SU-DHL-6 (cell line): Measurements from ENCODE around the gene RIPK3.

Experiments
- H2AFZ ChIP-seq: fragments of 200-600 bp; sonication (generic); 2 replicates; pipeline ENCODE4 v1.6.1; 2014; ENCODE audit warnings: low read depth, mild to moderate bottlenecking, moderate library complexity, mixed read lengths, antibody characterized with exemption, low read length; ENCODE audit not compliant: severe bottlenecking
- H3F3A ChIP-seq: fragments of 200-600 bp; shearing (Covaris generic); 2 replicates; pipeline ENCODE4 v1.6.0; 2016; ENCODE audit warnings: antibody characterized with exemption, mild to moderate bottlenecking; ENCODE audit not compliant: insufficient read depth
- H3K27ac ChIP-seq: fragments of 200-600 bp; sonication (generic); 2 replicates; pipeline ENCODE4 v1.5.1; 2016; ENCODE audit warnings: low read depth, mild to moderate bottlenecking, low read length, moderate library complexity, mixed read lengths
- H3K27me3 ChIP-seq: fragments of 200-600 bp; sonication (generic), shearing (Covaris generic); 2 replicates; pipeline ENCODE4 v1.6.0; 2014; ENCODE audit warnings: mild to moderate bottlenecking, low read length
- H3K36me3 ChIP-seq: fragments of 200-600 bp; sonication (generic); 2 replicates; pipeline ENCODE4 v1.6.1; 2014; ENCODE audit warnings: mild to moderate bottlenecking, low read length, mixed read lengths
- H3K4me2 ChIP-seq: fragments of 300-600, 200-600 bp; shearing (Covaris generic), sonication (generic); 2 replicates; pipeline ENCODE4 v1.6.0; 2014; ENCODE audit warnings: low read length, low read depth, mild to moderate bottlenecking; ENCODE audit not compliant: poor library complexity, severe bottlenecking
- H3K4me3 ChIP-seq: fragments of 200-600 bp; sonication (generic); 2 replicates; pipeline ENCODE4 v1.5.1; 2014; ENCODE audit warnings: antibody characterized with exemption, low read length, mild to moderate bottlenecking, mixed read lengths; ENCODE audit not compliant: insufficient read depth, poor library complexity, severe bottlenecking
- H3K79me2 ChIP-seq: fragments of 200-600 bp; sonication (generic); 2 replicates; pipeline ENCODE4 v1.6.1; 2014; ENCODE audit warnings: mild to moderate bottlenecking, low read length, moderate library complexity; ENCODE audit not compliant: insufficient read depth
- H3K9ac ChIP-seq: fragments of 200-600 bp; sonication (generic); 2 replicates; pipeline ENCODE4 v1.7.0; 2014; ENCODE audit warnings: mild to moderate bottlenecking, low read length
- H3K9me2 ChIP-seq: fragments of 200-600 bp; sonication (generic); replicated peaks from 2 replicates; pipeline ENCODE4 v1.6.1; 2014; ENCODE audit warnings: low read length; ENCODE audit not compliant: insufficient read depth
- H3K9me3 ChIP-seq: fragments of 200-600 bp; sonication (generic); 2 replicates; pipeline ENCODE4 v1.6.1; 2014; ENCODE audit warnings: low read length, mixed read lengths; ENCODE audit not compliant: insufficient read depth
- H4K20me1 ChIP-seq: fragments of 200-600 bp; sonication (generic); 2 replicates; pipeline ENCODE4 v1.6.1; 2014; ENCODE audit warnings: low read depth, mild to moderate bottlenecking, antibody characterized with exemption, low read length, moderate library complexity, mixed read lengths
- EZH2phosphoT487 ChIP-seq: fragments of 200-600 bp; sonication (generic), shearing (Covaris generic); conservative IDR thresholded peaks from 2 replicates; pipeline ENCODE4 v1.6.1; 2018; ENCODE audit warnings: mild to moderate bottlenecking, antibody characterized with exemption, low read length, moderate library complexity, mixed read lengths
- TF ChIP-seq, protein P1 (sequence below): fragments of 200-600 bp; sonication (generic); IDR thresholded peaks from one replicate; pipeline ENCODE4 v1.5.1; 2017; ENCODE audit warnings: antibody characterized with exemption, mild to moderate bottlenecking, low read length, moderate library complexity; ENCODE audit not compliant: insufficient read depth, poor library complexity, severe bottlenecking

The RIPK3 gene

GRCh38 chr14:24349742-24350141, 10.0 kb upstream of the RIPK3 start:
- Histone ChIP-seq H3K4me2 (no peak overlapping the region), H3K9me3 (no peaks in the 10 kb centered on the region), H3K4me3 (no peak overlapping the region), H3K9me2 (no peaks in the 10 kb centered on the region), H3K27me3 (no peaks in the 10 kb centered on the region), H3K9ac (no peak overlapping the region), H3F3A (no peaks in the 10 kb centered on the region), H4K20me1 (no peaks in the 10 kb centered on the region), H2AFZ (no peak overlapping the region), H3K36me3 (no peaks in the 10 kb centered on the region), H3K27ac (no peak overlapping the region), H3K79me2 (no peaks in the 10 kb centered on the region)
- TF ChIP-seq EZH2phosphoT487: no peak
- TF ChIP-seq, protein P1, sequence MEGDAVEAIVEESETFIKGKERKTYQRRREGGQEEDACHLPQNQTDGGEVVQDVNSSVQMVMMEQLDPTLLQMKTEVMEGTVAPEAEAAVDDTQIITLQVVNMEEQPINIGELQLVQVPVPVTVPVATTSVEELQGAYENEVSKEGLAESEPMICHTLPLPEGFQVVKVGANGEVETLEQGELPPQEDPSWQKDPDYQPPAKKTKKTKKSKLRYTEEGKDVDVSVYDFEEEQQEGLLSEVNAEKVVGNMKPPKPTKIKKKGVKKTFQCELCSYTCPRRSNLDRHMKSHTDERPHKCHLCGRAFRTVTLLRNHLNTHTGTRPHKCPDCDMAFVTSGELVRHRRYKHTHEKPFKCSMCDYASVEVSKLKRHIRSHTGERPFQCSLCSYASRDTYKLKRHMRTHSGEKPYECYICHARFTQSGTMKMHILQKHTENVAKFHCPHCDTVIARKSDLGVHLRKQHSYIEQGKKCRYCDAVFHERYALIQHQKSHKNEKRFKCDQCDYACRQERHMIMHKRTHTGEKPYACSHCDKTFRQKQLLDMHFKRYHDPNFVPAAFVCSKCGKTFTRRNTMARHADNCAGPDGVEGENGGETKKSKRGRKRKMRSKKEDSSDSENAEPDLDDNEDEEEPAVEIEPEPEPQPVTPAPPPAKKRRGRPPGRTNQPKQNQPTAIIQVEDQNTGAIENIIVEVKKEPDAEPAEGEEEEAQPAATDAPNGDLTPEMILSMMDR: no peak

DNA sequence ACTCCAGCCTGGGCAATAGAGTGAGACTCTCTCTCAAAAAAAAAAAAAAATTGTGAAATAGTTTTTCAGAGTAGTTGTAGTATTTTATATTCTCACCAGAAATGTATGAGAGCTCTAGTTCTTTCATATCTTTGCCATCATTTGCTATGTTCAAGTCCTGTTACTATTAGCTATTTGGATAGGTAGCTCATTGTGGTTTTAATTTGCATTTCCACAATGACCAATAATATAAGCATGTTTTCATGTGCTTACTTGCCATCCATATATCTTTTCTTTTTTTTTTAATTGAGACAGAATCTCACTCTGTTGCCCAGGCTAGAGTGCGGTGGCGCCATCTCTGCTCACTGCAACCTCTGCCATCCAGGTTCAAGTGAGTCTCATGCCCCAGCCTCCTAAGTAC, 8.4 kb upstream of the RIPK3 start:
- Histone ChIP-seq H3K79me2 (no peaks in the 10 kb centered on the region), H3K27me3 (no peaks in the 10 kb centered on the region), H3K27ac (no peak overlapping the region), H2AFZ (no peak overlapping the region), H3F3A (no peaks in the 10 kb centered on the region), H3K4me2 (no peak overlapping the region), H3K36me3 (no peaks in the 10 kb centered on the region), H3K4me3 (no peak overlapping the region), H3K9me2 (no peaks in the 10 kb centered on the region), H3K9me3 (no peaks in the 10 kb centered on the region), H3K9ac (no peak overlapping the region), H4K20me1 (no peaks in the 10 kb centered on the region)
- TF ChIP-seq, protein P1: no peak
- TF ChIP-seq EZH2phosphoT487: no peak

DNA sequence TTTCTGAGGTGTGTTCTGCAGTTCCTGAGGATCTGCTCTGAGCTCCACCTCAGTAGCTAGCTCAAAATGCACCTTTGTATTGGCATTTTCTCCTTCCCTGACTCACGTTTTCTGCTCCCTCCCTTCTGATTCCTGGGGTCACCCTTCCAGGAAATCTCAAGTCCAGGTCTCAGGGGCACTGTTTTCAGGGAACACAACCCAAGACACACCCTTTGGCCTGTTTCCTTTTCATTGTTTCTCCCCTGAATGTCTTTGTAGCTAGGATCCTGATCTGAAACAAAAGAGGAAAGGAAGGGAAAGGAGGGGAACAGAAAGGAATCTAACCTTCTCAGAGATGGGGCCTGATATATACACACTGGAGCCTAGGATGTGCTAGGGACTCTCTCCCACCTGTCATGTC, 7.3 kb upstream of the RIPK3 start:
- TF ChIP-seq, protein P1: no peak
- no peak for TF ChIP-seq EZH2phosphoT487
- Histone ChIP-seq H3K27me3 (no peaks in the 10 kb centered on the region), H3K4me3 (no peak overlapping the region), H3K9me2 (no peaks in the 10 kb centered on the region), H3K36me3 (no peaks in the 10 kb centered on the region), H3F3A (no peaks in the 10 kb centered on the region), H4K20me1 (no peaks in the 10 kb centered on the region), H3K79me2 (no peaks in the 10 kb centered on the region), H3K4me2 (no peak overlapping the region), H3K9ac (no peak overlapping the region), H2AFZ (no peak overlapping the region), H3K27ac (no peak overlapping the region), H3K9me3 (no peaks in the 10 kb centered on the region)
